Neural crest cell (in vitro differentiated cells): Measurements from ENCODE around the gene PARP14. TPM values are rescaled to one million over a fixed set of nuclear protein-coding genes. Genes with fewer than 3 reads are reported as not detected.
"Not testable (repeated sequence)": the region's sequence is repeated elsewhere in the genome, so short reads cannot be mapped to it uniquely, and the experiment has no call there.

Source experiments
- DNase-seq: peaks from one replicate; pipeline ENCODE4 v3.0.0; 2021; ENCODE audit warnings: low read depth, mixed read lengths, low spot score
- H3K27ac Mint-ChIP-seq: one replicate; pipeline ENCODE4 v1.8.0; 2021; ENCODE audit warnings: mild to moderate bottlenecking, mixed read lengths; ENCODE audit not compliant: unreplicated experiment
- H3K27me3 Mint-ChIP-seq: 2 replicates; pipeline ENCODE4 v1.8.0; 2021; ENCODE audit warnings: low read depth, mild to moderate bottlenecking, mixed read lengths
- H3K36me3 Mint-ChIP-seq: 2 replicates; pipeline ENCODE4 v1.8.0; 2021; ENCODE audit warnings: low read depth, mild to moderate bottlenecking, mixed read lengths
- H3K4me1 Mint-ChIP-seq: 2 replicates; pipeline ENCODE4 v1.8.0; 2021; ENCODE audit warnings: mixed read lengths
- H3K4me3 Mint-ChIP-seq: one replicate; pipeline ENCODE4 v1.8.0; 2021; ENCODE audit warnings: mild to moderate bottlenecking, mixed read lengths
- H3K9me3 Mint-ChIP-seq: 2 replicates; pipeline ENCODE4 v1.8.0; 2021; ENCODE audit warnings: mixed read lengths
- CTCF ChIP-seq: fragments of 200-600 bp; sonication (generic); conservative IDR thresholded peaks from 2 replicates; pipeline ENCODE4 v1.5.0; 2021; ENCODE audit warnings: antibody characterized with exemption, mild to moderate bottlenecking
- total RNA-seq: library from RNA; stranded (reverse); gene quantifications from 2 replicates; pipeline ENCODE4 v1.2.1, GENCODE V29; 2021

The PARP14 gene
- total RNA-seq, 1 donor from 2014 or later: 6.6 TPM

- no peak for TF ChIP-seq CTCF
- peaks cover 5% of the 10 kb centered on the region for H3K4me1 Mint-ChIP-seq
- no peak overlapping the region for H3K27ac Mint-ChIP-seq
- H3K4me3 Mint-ChIP-seq: no peak overlapping the region
- H3K9me3 Mint-ChIP-seq: no peaks in the 10 kb centered on the region
- DNase-seq: no peak
- no peaks in the 10 kb centered on the region for H3K36me3 Mint-ChIP-seq
- no peaks in the 10 kb centered on the region for H3K27me3 Mint-ChIP-seq
Observed at GRCh38 chr3:122646146-122646988, 34.3 kb upstream of the PARP14 start.

- peak; percentile 14 for DNase-seq
- not testable (repeated sequence) for H3K4me1 Mint-ChIP-seq, H3K9me3 Mint-ChIP-seq, H3K4me3 Mint-ChIP-seq, H3K36me3 Mint-ChIP-seq, H3K27ac Mint-ChIP-seq, H3K27me3 Mint-ChIP-seq
Observed at GRCh38 chr3:122651233-122651907, 29.3 kb upstream of the PARP14 start.

- not testable (repeated sequence) for H3K4me1 Mint-ChIP-seq, H3K36me3 Mint-ChIP-seq, DNase-seq, H3K27ac Mint-ChIP-seq, H3K27me3 Mint-ChIP-seq, H3K4me3 Mint-ChIP-seq, H3K9me3 Mint-ChIP-seq
Observed at GRCh38 chr3:122651962-122652361, 28.7 kb upstream of the PARP14 start.

- H3K4me3 Mint-ChIP-seq, DNase-seq, H3K4me1 Mint-ChIP-seq, H3K36me3 Mint-ChIP-seq, H3K27ac Mint-ChIP-seq: not testable (repeated sequence)
- Mint-ChIP-seq H3K9me3 (peaks cover 13% of the 10 kb centered on the region), H3K27me3 (peaks cover 11% of the 10 kb centered on the region)
Observed at GRCh38 chr3:122658336-122658735, 22.3 kb upstream of the PARP14 start.

- peaks cover 13% of the 10 kb centered on the region for H3K9me3 Mint-ChIP-seq
- peaks cover 11% of the 10 kb centered on the region for H3K27me3 Mint-ChIP-seq
- no peak for DNase-seq
- H3K4me1 Mint-ChIP-seq: no peaks in the 10 kb centered on the region
- peaks cover 5% of the 10 kb centered on the region for H3K36me3 Mint-ChIP-seq
- no peak overlapping the region for H3K4me3 Mint-ChIP-seq
- H3K27ac Mint-ChIP-seq: no peak overlapping the region
- no peak for TF ChIP-seq CTCF
Observed at GRCh38 chr3:122660297-122660974, 20.2 kb upstream of the PARP14 start.

- Mint-ChIP-seq H3K9me3 (peaks cover 13% of the 10 kb centered on the region), H3K27ac (no peak overlapping the region), H3K36me3 (peaks cover 5% of the 10 kb centered on the region), H3K27me3 (peaks cover 13% of the 10 kb centered on the region), H3K4me1 (no peaks in the 10 kb centered on the region), H3K4me3 (no peak overlapping the region)
- TF ChIP-seq CTCF: no peak
- no peak for DNase-seq
Observed at GRCh38 chr3:122661633-122662032, 19.0 kb upstream of the PARP14 start.
